Stimulated activated CD4-positive, alpha-beta T cell treated with anti-CD3 and anti-CD28 coated beads, Interleukin-2, amount 100 ng/mL, for 48 hours (primary cell): ENCODE measurements around the gene OSBPL1A.

Experiments used
- DNase-seq, 2 donors: peaks; one replicate each; pipeline ENCODE4 v3.0.0-alpha.2; 2020

Gene OSBPL1A

GRCh38 chr18:24209558-24209957, 188.1 kb downstream of the OSBPL1A start:
- no peak for DNase-seq

- DNase-seq: no peak
These were observed 189.2 kb downstream of the OSBPL1A start for GRCh38 chr18:24208270-24209035.

GRCh38 chr18:24204904-24205303, 192.7 kb downstream of the OSBPL1A start:
- no peak for DNase-seq

GRCh38 chr18:24201699-24202687, 195.6 kb downstream of the OSBPL1A start:
- no peak for DNase-seq

GRCh38 chr18:24200494-24201290, 196.9 kb downstream of the OSBPL1A start:
- DNase-seq: no peak

GRCh38 chr18:24199372-24199962, 198.2 kb downstream of the OSBPL1A start:
- DNase-seq: no peak

GRCh38 chr18:24198461-24198860, 199.2 kb downstream of the OSBPL1A start:
- no peak for DNase-seq

- no peak for DNase-seq
These were observed 200.2 kb downstream of the OSBPL1A start for GRCh38 chr18:24197412-24197811.

GRCh38 chr18:24196764-24197163, 200.9 kb downstream of the OSBPL1A start:
- DNase-seq: no peak

- no peak for DNase-seq
These were observed 202.1 kb downstream of the OSBPL1A start for GRCh38 chr18:24195296-24196053.

- DNase-seq: no peak
These were observed 207.0 kb downstream of the OSBPL1A start for GRCh38 chr18:24190590-24190989.

- DNase-seq: no peak
These were observed 207.8 kb downstream of the OSBPL1A start for GRCh38 chr18:24189664-24190346.

- DNase-seq: no peak
These were observed 208.6 kb downstream of the OSBPL1A start for GRCh38 chr18:24189007-24189528.

- no peak for DNase-seq
These were observed 209.5 kb downstream of the OSBPL1A start for GRCh38 chr18:24188120-24188519.

- DNase-seq: no peak
These were observed 209.9 kb downstream of the OSBPL1A start for GRCh38 chr18:24187689-24188088.

GRCh38 chr18:24187049-24187448, 210.6 kb downstream of the OSBPL1A start:
- DNase-seq: no peak

GRCh38 chr18:24185805-24186204, 211.8 kb downstream of the OSBPL1A start:
- DNase-seq: no peak

- no peak for DNase-seq
These were observed 215.8 kb downstream of the OSBPL1A start for GRCh38 chr18:24181806-24182205.

- DNase-seq: no peak
These were observed 217.6 kb downstream of the OSBPL1A start for GRCh38 chr18:24180048-24180447.

- no peak for DNase-seq
These were observed 220.0 kb downstream of the OSBPL1A start for GRCh38 chr18:24177499-24178133.
